Suprapubic skin (tissue), 3 donors: Measurements from ENCODE around the gene MUS81.

Source experiments
- CTCF ChIP-seq, 2 donors: fragments of 200-600 bp in 1 of 2; fragments of 450-650 bp in 1 of 2; sonication (generic) in 1 of 2; IDR thresholded peaks; one replicate each; pipeline ENCODE4 v1.5.1; 2016 to 2019; ENCODE audit warnings: antibody characterized with exemption in 2 of 2, mild to moderate bottlenecking in 1 of 2, moderate library complexity in 1 of 2
- POLR2A ChIP-seq, 2 donors: fragments of 450-650 bp; IDR thresholded peaks; one replicate each; pipeline ENCODE4 v1.6.1; 2017; ENCODE audit warnings: antibody characterized with exemption in 2 of 2, mild to moderate bottlenecking in 2 of 2, moderate library complexity in 2 of 2

GRCh38 chr11:65883058-65883761, 23.0 kb downstream of the MUS81 start:
- TF ChIP-seq CTCF (IDR thresholded peaks at IDR 0.05): no peak
- no peak for TF ChIP-seq POLR2A (IDR thresholded peaks at IDR 0.05)
